HFF-Myc (cell line): ENCODE results near the gene LOXL1.

ENCODE experiments used
- DNase-seq: peaks from one replicate; pipeline ENCODE4 v3.0.0-alpha.2; 2011; ENCODE audit warnings: low read depth; ENCODE audit errors: extremely low read depth
- H3K4me3 ChIP-seq: replicated peaks from 2 replicates; pipeline ENCODE4 v1.5.1; 2011; ENCODE audit warnings: low read depth, mild to moderate bottlenecking, control low read depth, low read length
- CTCF ChIP-seq: IDR thresholded peaks from 2 replicates; pipeline ENCODE4 v1.5.1; 2012; ENCODE audit warnings: mild to moderate bottlenecking, low read depth, low read length, control low read depth; ENCODE audit errors: missing control alignments

Gene LOXL1

GRCh38 chr15:73927476-73928240 lies 1.4 kb downstream of the LOXL1 start:
- peak overlapping the region; percentile 75 for H3K4me3 ChIP-seq
- DNase-seq = no peak
- peak; percentile 63 for TF ChIP-seq CTCF

GRCh38 chr15:73928241-73928579 lies 1.9 kb downstream of the LOXL1 start:
- no peak for DNase-seq
- H3K4me3 ChIP-seq = peak overlapping the region; percentile 75
- TF ChIP-seq CTCF = no peak

GRCh38 chr15:73928971-73929627 lies 2.8 kb downstream of the LOXL1 start:
- no peak for TF ChIP-seq CTCF
- peak overlapping the region; percentile 75 for H3K4me3 ChIP-seq
- DNase-seq = no peak

GRCh38 chr15:73930371-73930770 lies 4.1 kb downstream of the LOXL1 start:
- TF ChIP-seq CTCF = no peak
- DNase-seq = no peak
- H3K4me3 ChIP-seq = peak overlapping the region; percentile 75

GRCh38 chr15:73930790-73931281 lies 4.6 kb downstream of the LOXL1 start:
- TF ChIP-seq CTCF = no peak
- peak overlapping the region; percentile 75; the same call in 1 of the 2 replicates for H3K4me3 ChIP-seq
- DNase-seq = no peak

- no peak for TF ChIP-seq CTCF
- no peak overlapping the region for H3K4me3 ChIP-seq
- DNase-seq = no peak
Observed at GRCh38 chr15:73931441-73931840, 5.2 kb downstream of the LOXL1 start.
